Adrenal gland (tissue), 12 donors: ENCODE measurements around the gene IMMP2L. TPM values are rescaled to one million over a fixed set of nuclear protein-coding genes. Genes with fewer than 3 reads are reported as not detected.

Source experiments
- DNase-seq, 7 donors: peaks; one replicate each; pipeline ENCODE4 v3.0.0-alpha.2; 2019 to 2020
- H3K27ac ChIP-seq, 5 donors: fragments of 200-600 bp; sonication (generic) in 4 of 5; 1 replicate in 3 of 5; 2 replicates in 2 of 5; pipeline versions ENCODE4 v1.5.1 to v1.8.0; 2016 to 2020; ENCODE audit warnings: mild to moderate bottlenecking in 1 of 5
- H3K27me3 ChIP-seq: fragments of 200-600 bp; 2 replicates; pipeline ENCODE4 v1.8.0; 2021
- H3K36me3 ChIP-seq, 2 donors: fragments of 200-600 bp; replicated peaks in 1 of 2; 1 replicate in 1 of 2; 2 replicates in 1 of 2; pipeline versions ENCODE4 v1.5.1 to v1.8.0; 2018 to 2022
- H3K4me1 ChIP-seq, 2 donors: fragments of 200-600 bp; replicated peaks in 1 of 2; 1 replicate in 1 of 2; 2 replicates in 1 of 2; pipeline versions ENCODE4 v1.5.1 to v1.8.0; 2018 to 2021
- H3K4me3 ChIP-seq, 4 donors: fragments of 200-600 bp; sonication (generic) in 3 of 4; one replicate each; pipeline ENCODE4 v1.5.1; 2016 to 2018
- H3K9me3 ChIP-seq, 3 donors: fragments of 200-600 bp; sonication (generic) in 1 of 3; replicated peaks in 1 of 3; 1 replicate in 2 of 3; 2 replicates in 1 of 3; pipeline versions ENCODE4 v1.5.1 to v1.8.0; 2016 to 2021
- CTCF ChIP-seq, 6 experiments: fragments of 450-650 bp in 4 of 6; fragments of 200-600 bp in 2 of 6; sonication (generic) in 1 of 6; IDR thresholded peaks; 1 replicate in 5 of 6; 2 replicates in 1 of 6; pipeline versions ENCODE4 v1.5.1 to v1.8.0; 2016 to 2021; ENCODE audit warnings: antibody characterized with exemption in 6 of 6, mild to moderate bottlenecking in 2 of 6, moderate library complexity in 1 of 6
- POLR2A ChIP-seq, 2 donors: fragments of 450-650 bp; IDR thresholded peaks; one replicate each; pipeline ENCODE4 v1.6.1; 2017; ENCODE audit warnings: antibody characterized with exemption in 2 of 2, mild to moderate bottlenecking in 2 of 2, moderate library complexity in 1 of 2
- WGBS, 4 donors: extraction: QIAGEN DNeasy Blood & Tissue Kit in 2 of 4; methylation state at CpG; one replicate each; pipeline versions ENCODE4 v1.1.5 to v1.1.7; 2013 to 2017; 5-methylcytosine and 5-hydroxymethylcytosine counted together
- intact Hi-C, 2 donors: fragments of 100-400 bp; cut with DNase I; formaldehyde crosslinking; loops; one replicate each; pipeline versions ENCODE4 v1.14.1 to v1.15.0; 2022 to 2023
- polyA plus RNA-seq, 3 donors: library from polyadenylated mRNA; stranded (reverse); fragments of 200-250 nt in 2 of 3; fragments of 350-450 nt in 1 of 3; fragmentation: Illumina TruSeq in 1 of 3; extraction: RNeasy Lipid Tissue Mini Kit (QIAGEN cat#74804) in 1 of 3; gene quantifications; one replicate each; pipeline ENCODE4 v1.2.3, GENCODE V29; 2013 to 2014
- total RNA-seq, 9 donors: library from RNA; depleted of rRNA in 4 of 9; stranded (reverse); fragments of >200 nt in 4 of 9; fragments of 120-200 nt in 1 of 9; fragmentation: NEBNext Ultra II Directional in 1 of 9; extraction: Animal tissue kit (Norgen Biotek cat#: 25700) in 1 of 9; gene quantifications; one replicate each; pipeline versions ENCODE4 v1.1.0 to v1.2.4, GENCODE V29; 2013 to 2023
- donor health status: healthy with polysubstance abuse.
- donor health status: Bipolar disorder and iron deficiency.
- donor health status: DM: yes; HTN: yes; CAD: no.
- donor health status: DM: no; HTN: no; CAD: no.
- donor health status: DM: no; HTN: no; CAD: no.
- donor health status: DM: yes; HTN: yes; CAD: no.

The IMMP2L gene
- total and polyA plus RNA-seq, 12 donors: 13.4 to 34.1 (median 25.3) TPM

DNA sequence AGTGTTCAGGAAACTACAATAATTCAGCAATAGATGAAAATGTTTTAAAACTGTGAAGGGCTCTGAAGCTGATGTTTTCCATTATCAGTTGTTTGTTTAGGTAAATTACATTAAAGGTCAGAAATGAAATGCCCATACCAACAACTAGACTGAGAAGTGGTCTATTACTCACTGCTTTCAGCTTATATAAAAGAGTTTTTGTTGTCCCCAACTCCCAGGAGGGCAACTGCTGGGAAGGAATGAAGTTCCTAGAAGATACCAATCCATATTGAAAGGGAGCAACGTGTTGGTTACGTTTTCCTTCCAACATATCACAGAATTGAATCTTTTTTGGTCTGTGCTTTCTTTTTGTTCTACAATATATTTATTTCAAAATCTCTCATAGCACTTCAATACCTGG is 802.0 kb downstream of the IMMP2L start:
- Histone ChIP-seq H3K9me3 (no peaks in the 10 kb centered on the region), H3K4me1 (no peaks in the 10 kb centered on the region), H3K27me3 (no peaks in the 10 kb centered on the region), H3K27ac (no peak overlapping the region), H3K36me3 (no peaks in the 10 kb centered on the region), H3K4me3 (no peak overlapping the region)
- no peak for TF ChIP-seq POLR2A (IDR thresholded peaks at IDR 0.05)
- TF ChIP-seq CTCF (IDR thresholded peaks at IDR 0.05): no peak
- DNase-seq: no peak
- intact Hi-C loops: no loop called here
- 95 to 96% (median 95%) methylated on average over 2 of the region's 2 CpGs for WGBS, 4 donors

GRCh38 chr7:110759069-110759468 is 803.2 kb downstream of the IMMP2L start:
- TF ChIP-seq CTCF (IDR thresholded peaks at IDR 0.05) (no peak), POLR2A (IDR thresholded peaks at IDR 0.05) (no peak)
- no peaks in the 10 kb centered on the region for H3K27me3 ChIP-seq
- no peaks in the 10 kb centered on the region for H3K4me1 ChIP-seq
- no peak for DNase-seq
- 90 to 93% (median 91%) methylated on average over 4 of the region's 4 CpGs for WGBS, 4 donors
- H3K27ac ChIP-seq: no peak overlapping the region
- H3K4me3 ChIP-seq: no peak overlapping the region
- no peaks in the 10 kb centered on the region for H3K9me3 ChIP-seq
- no peaks in the 10 kb centered on the region for H3K36me3 ChIP-seq
- intact Hi-C loops: no loop called here

GRCh38 chr7:110754649-110755048 is 807.6 kb downstream of the IMMP2L start:
- no peak for TF ChIP-seq CTCF (IDR thresholded peaks at IDR 0.05)
- Histone ChIP-seq H3K4me3 (no peak overlapping the region), H3K9me3 (peaks cover 0 to 8% (median 0%) of the 10 kb centered on the region in 3 donors), H3K27me3 (no peaks in the 10 kb centered on the region), H3K36me3 (no peaks in the 10 kb centered on the region), H3K4me1 (peaks cover 6% of the 10 kb centered on the region in 2 donors), H3K27ac (no peak overlapping the region)
- no peak for DNase-seq
- intact Hi-C loops: no loop called here
- WGBS, 4 donors: 83 to 92% (median 89%) methylated on average over 4 of the region's 4 CpGs

GRCh38 chr7:110750931-110751605 is 811.2 kb downstream of the IMMP2L start:
- Histone ChIP-seq H3K4me1 (peaks cover 6% of the 10 kb centered on the region in 2 donors), H3K9me3 (peaks cover 0 to 8% (median 5%) of the 10 kb centered on the region in 3 donors), H3K27ac (no peak overlapping the region), H3K36me3 (no peaks in the 10 kb centered on the region), H3K27me3 (no peaks in the 10 kb centered on the region), H3K4me3 (no peak overlapping the region)
- WGBS, 4 donors: 53 to 76% (median 57%) methylated on average over 3 of the region's 3 CpGs
- intact Hi-C loops: no loop called here
- TF ChIP-seq POLR2A (IDR thresholded peaks at IDR 0.05) (no peak), CTCF (IDR thresholded peaks at IDR 0.05) (no peak)
- DNase-seq: no peak
